ENCODE data around the gene LIPC. TPM values are rescaled to one million over a fixed set of nuclear protein-coding genes. Genes with fewer than 3 reads are reported as not detected.
A peak's percentile ranks its signal among the peaks of the same experiment; 100 is the strongest.

Gene LIPC
- polyA plus RNA-seq, 1 of the 3 experiments (the other 2 are of a cell fraction) = not detected

DNA sequence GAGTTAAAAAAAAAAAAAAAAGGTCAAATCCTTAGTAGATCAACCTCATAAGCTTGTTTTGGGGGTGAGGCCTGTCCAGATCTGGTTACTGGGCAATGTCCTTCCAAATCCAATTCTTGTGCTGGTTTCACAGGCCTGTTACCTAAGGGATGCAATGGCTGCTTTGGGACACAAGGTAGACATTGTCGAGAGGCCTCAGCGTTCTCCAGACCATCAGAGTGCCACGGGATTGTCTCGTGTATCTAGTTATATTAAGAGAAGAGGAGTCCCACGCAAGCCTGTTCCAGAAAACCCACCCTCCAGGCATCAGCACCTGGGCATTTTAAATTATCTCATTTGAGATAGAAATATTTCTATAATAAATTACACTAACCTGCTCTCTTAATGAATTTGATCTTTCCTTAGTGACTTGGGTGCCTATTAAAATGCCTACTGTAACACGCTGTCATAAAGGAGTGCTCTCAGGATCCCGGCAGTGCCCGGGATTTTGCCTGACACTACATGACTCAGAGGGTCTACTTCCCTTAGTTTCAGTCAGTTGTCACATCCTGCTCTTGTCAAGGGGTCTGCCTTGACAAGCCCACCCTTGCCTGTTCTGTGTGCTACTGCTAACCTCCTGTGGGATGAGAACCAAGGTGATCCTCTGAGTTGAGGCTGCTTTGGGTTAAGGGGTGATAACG is 116.0 kb downstream of the LIPC start (continued):
- TF ChIP-seq EP300 (IDR thresholded peaks at IDR 0.05; ENCODE audit: borderline replicate concordance in 1 of 2, low read depth in 1 of 2, low read length in 1 of 2) = no peak; a peak in 1 of 4 replicates

DNA sequence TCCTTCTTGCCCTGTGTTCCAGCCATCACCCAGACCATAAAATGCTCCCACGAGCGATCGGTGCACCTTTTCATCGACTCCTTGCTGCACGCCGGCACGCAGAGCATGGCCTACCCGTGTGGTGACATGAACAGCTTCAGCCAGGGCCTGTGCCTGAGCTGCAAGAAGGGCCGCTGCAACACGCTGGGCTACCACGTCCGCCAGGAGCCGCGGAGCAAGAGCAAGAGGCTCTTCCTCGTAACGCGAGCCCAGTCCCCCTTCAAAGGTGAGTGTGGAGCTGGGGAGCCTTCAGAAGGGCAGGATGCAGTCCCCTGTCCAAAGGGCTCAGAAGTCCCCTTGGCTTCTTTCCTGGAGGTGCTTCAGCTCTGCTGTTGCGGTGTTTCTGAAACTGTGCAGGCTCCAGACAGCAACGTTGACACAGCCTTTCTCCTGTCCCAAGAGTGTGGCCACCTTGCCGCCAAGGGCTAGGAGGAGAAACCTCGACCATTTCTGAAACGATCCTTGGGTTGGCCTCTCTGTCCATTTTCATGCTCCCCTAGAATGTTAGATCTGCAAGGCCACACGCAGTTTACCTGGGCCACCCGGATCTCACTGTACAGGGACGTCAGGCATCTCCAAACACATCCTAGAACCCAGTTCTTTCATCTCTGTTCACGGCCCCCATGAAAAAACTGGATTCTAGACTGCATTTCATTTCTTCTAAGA is 116.7 kb downstream of the LIPC start:
- ChIA-PET CTCF (interaction anchor here (1.2 kb wide), 1 partner anchor 11 kb away, joined by 3 read pairs; no protein-coding TSS in a partner anchor), POLR2A (interaction anchor here (0.7 kb wide), 1 partner anchor 201 kb away, joined by 3 read pairs; the partner anchor contains the start of gene ADAM10)
- no peaks in the 10 kb centered on the region for H3K36me3 ChIP-seq (replicated peaks in 1 of 2; ENCODE audit: control insufficient read depth in 1 of 2, insufficient read depth in 2 of 2, low read length in 1 of 2)
- H3K4me1 ChIP-seq (ENCODE audit: control insufficient read depth in 1 of 2, insufficient read depth in 2 of 2, low read depth in 1 of 2, low read length in 1 of 2) = peaks cover 17 to 22% of the 10 kb centered on the region in 2 experiments; a peak in 2 of 4 replicates
- H3K27ac ChIP-seq (ENCODE audit: low read depth in 2 of 2, low read length in 1 of 2) = no peak overlapping the region
- no peaks in the 10 kb centered on the region for H3K9me2 ChIP-seq
- H3K79me2 ChIP-seq (ENCODE audit: insufficient read depth) = no peaks in the 10 kb centered on the region
- no peaks in the 10 kb centered on the region for H3K9me3 ChIP-seq
- H2AFZ ChIP-seq (ENCODE audit: low read depth) = no peak overlapping the region
- H3K4me2 ChIP-seq = no peak overlapping the region
- H3K4me3 ChIP-seq (ENCODE audit: low read depth in 2 of 2, low read length in 1 of 2) = no peak overlapping the region
- 94% methylated on average over 22 of the region's 26 CpGs for WGBS (ENCODE audit: low lambda C conversion rate)
- H3F3A ChIP-seq (replicated peaks; ENCODE audit: insufficient read depth) = peaks cover 20% of the 10 kb centered on the region
- TF ChIP-seq RAD21 (IDR thresholded peaks at IDR 0.05; ENCODE audit: low read length) = no peak
- no peak for TF ChIP-seq POLR2AphosphoS5 (IDR thresholded peaks at IDR 0.05; ENCODE audit: low read depth, low read length)
- no peak for TF ChIP-seq GATA2 (CRISPR knock-in tag; IDR thresholded peaks at IDR 0.05)
- no peak for TF ChIP-seq YY1 (IDR thresholded peaks at IDR 0.05; ENCODE audit: low read depth)
- TF ChIP-seq, protein P1, sequence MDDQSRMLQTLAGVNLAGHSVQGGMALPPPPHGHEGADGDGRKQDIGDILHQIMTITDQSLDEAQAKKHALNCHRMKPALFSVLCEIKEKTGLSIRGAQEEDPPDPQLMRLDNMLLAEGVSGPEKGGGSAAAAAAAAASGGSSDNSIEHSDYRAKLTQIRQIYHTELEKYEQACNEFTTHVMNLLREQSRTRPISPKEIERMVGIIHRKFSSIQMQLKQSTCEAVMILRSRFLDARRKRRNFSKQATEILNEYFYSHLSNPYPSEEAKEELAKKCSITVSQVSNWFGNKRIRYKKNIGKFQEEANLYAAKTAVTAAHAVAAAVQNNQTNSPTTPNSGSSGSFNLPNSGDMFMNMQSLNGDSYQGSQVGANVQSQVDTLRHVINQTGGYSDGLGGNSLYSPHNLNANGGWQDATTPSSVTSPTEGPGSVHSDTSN (IDR thresholded peaks at IDR 0.05) = no peak
- TF ChIP-seq EZH2phosphoT487 (IDR thresholded peaks at IDR 0.05; ENCODE audit: borderline replicate concordance, low read depth) = no peak
- no peak for TF ChIP-seq RXRA (IDR thresholded peaks at IDR 0.05; ENCODE audit: borderline replicate concordance, low read depth)
- no peak for TF ChIP-seq NRF1 (IDR thresholded peaks at IDR 0.05; ENCODE audit: low read depth, low read length)
- no peak for DNase-seq
- no peaks in the 10 kb centered on the region for H4K20me1 ChIP-seq (ENCODE audit: insufficient read depth)
- H3K27me3 ChIP-seq (ENCODE audit: insufficient read depth) = no peaks in the 10 kb centered on the region
- no peak overlapping the region for H3K9ac ChIP-seq

DNA sequence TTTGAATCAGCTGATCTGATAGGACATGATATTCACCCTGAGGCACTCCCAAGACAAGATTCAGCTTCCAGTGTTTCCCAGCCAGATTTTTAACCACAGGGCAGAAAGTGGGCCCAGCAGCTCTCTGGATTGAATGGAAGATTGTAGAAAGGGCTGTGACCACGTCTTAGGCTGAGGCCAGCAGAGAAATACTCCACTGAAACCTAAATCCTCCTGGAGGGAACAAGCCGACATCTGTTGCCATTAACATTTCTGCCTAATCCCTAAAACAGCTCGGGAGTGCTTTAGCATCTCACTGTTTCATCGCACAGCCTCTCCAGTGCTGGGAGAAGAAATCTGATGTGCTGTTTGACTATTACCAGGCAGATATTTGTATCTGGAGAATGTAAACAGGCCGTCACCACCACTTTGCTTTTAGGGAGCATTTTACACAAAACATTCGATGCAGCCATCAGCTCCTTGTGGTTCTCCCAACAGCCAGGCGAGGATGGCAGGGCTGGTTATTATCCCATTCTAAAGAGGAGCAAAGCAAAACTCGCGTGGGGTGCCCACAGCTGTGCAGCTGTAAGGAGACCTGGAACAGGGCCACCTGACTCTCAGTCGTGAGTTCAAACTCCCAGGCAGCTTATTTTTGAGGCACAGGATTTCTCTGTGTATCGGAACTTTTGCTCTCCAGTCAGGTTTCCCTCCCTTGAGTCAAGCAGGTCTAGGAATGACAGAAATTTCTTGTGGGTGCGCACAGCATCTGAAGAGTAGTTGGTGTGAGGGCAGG is 117.4 kb downstream of the LIPC start:
- no peaks in the 10 kb centered on the region for H3K27me3 ChIP-seq (ENCODE audit: insufficient read depth)
- ChIA-PET CTCF (interaction anchor here (0.8 to 1.3 kb wide), 3 partner anchors 10 to 321 kb away, joined by 3 read pairs; no protein-coding TSS in a partner anchor), POLR2A (interaction anchor here (0.6 kb wide), 1 partner anchor 337 kb away, joined by 3 read pairs; no protein-coding TSS in a partner anchor)
- H3F3A ChIP-seq (replicated peaks; ENCODE audit: insufficient read depth) = peaks cover 20% of the 10 kb centered on the region
- H3K9me2 ChIP-seq = no peaks in the 10 kb centered on the region
- H3K36me3 ChIP-seq (replicated peaks in 1 of 2; ENCODE audit: control insufficient read depth in 1 of 2, insufficient read depth in 2 of 2, low read length in 1 of 2) = no peaks in the 10 kb centered on the region
- peak; percentile 49 for DNase-seq
- H3K4me1 ChIP-seq (ENCODE audit: control insufficient read depth in 1 of 2, insufficient read depth in 2 of 2, low read depth in 1 of 2, low read length in 1 of 2) = peaks cover 17 to 22% of the 10 kb centered on the region in 2 experiments; a peak in 2 of 4 replicates
- H4K20me1 ChIP-seq (ENCODE audit: insufficient read depth) = no peaks in the 10 kb centered on the region
- H3K79me2 ChIP-seq (ENCODE audit: insufficient read depth) = no peaks in the 10 kb centered on the region
- 90% methylated on average over 11 of the region's 12 CpGs for WGBS (ENCODE audit: low lambda C conversion rate)
- no peak overlapping the region for H3K4me2 ChIP-seq
- H3K9ac ChIP-seq = no peak overlapping the region
- H2AFZ ChIP-seq (ENCODE audit: low read depth) = no peak overlapping the region
- no peaks in the 10 kb centered on the region for H3K9me3 ChIP-seq
- no peak overlapping the region for H3K27ac ChIP-seq (ENCODE audit: low read depth in 2 of 2, low read length in 1 of 2)
- no peak overlapping the region for H3K4me3 ChIP-seq (ENCODE audit: low read depth in 2 of 2, low read length in 1 of 2)
- TF ChIP-seq MXI1 (IDR thresholded peaks at IDR 0.05; ENCODE audit: low read depth, low read length) (no peak), MEF2A (IDR thresholded peaks at IDR 0.05; ENCODE audit: borderline replicate concordance, low read depth) (no peak), NRF1 (IDR thresholded peaks at IDR 0.05; ENCODE audit: low read depth, low read length) (no peak), GATA2 (CRISPR knock-in tag; IDR thresholded peaks at IDR 0.05) (peak; percentile 2), RAD21 (IDR thresholded peaks at IDR 0.05; ENCODE audit: low read length) (no peak), TCF12 (IDR thresholded peaks at IDR 0.05) (peak; percentile 11; the same call in 1 of the 2 replicates)
- TF ChIP-seq, protein P2, sequence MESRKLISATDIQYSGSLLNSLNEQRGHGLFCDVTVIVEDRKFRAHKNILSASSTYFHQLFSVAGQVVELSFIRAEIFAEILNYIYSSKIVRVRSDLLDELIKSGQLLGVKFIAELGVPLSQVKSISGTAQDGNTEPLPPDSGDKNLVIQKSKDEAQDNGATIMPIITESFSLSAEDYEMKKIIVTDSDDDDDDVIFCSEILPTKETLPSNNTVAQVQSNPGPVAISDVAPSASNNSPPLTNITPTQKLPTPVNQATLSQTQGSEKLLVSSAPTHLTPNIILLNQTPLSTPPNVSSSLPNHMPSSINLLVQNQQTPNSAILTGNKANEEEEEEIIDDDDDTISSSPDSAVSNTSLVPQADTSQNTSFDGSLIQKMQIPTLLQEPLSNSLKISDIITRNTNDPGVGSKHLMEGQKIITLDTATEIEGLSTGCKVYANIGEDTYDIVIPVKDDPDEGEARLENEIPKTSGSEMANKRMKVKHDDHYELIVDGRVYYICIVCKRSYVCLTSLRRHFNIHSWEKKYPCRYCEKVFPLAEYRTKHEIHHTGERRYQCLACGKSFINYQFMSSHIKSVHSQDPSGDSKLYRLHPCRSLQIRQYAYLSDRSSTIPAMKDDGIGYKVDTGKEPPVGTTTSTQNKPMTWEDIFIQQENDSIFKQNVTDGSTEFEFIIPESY (IDR thresholded peaks at IDR 0.05; ENCODE audit: borderline replicate concordance, low read depth) = no peak
- TF ChIP-seq, protein P3, sequence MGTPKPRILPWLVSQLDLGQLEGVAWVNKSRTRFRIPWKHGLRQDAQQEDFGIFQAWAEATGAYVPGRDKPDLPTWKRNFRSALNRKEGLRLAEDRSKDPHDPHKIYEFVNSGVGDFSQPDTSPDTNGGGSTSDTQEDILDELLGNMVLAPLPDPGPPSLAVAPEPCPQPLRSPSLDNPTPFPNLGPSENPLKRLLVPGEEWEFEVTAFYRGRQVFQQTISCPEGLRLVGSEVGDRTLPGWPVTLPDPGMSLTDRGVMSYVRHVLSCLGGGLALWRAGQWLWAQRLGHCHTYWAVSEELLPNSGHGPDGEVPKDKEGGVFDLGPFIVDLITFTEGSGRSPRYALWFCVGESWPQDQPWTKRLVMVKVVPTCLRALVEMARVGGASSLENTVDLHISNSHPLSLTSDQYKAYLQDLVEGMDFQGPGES (IDR thresholded peaks at IDR 0.05; ENCODE audit: low read depth, low read length) = no peak
